ENCODE results near the gene SAA4. TPM values are rescaled to one million over a fixed set of nuclear protein-coding genes. Genes with fewer than 3 reads are reported as not detected.

SAA4 gene, protein sequence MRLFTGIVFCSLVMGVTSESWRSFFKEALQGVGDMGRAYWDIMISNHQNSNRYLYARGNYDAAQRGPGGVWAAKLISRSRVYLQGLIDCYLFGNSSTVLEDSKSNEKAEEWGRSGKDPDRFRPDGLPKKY
- not detected for total RNA-seq (ENCODE audit: unreplicated experiment)
- long read RNA-seq = 0 reads

DNA sequence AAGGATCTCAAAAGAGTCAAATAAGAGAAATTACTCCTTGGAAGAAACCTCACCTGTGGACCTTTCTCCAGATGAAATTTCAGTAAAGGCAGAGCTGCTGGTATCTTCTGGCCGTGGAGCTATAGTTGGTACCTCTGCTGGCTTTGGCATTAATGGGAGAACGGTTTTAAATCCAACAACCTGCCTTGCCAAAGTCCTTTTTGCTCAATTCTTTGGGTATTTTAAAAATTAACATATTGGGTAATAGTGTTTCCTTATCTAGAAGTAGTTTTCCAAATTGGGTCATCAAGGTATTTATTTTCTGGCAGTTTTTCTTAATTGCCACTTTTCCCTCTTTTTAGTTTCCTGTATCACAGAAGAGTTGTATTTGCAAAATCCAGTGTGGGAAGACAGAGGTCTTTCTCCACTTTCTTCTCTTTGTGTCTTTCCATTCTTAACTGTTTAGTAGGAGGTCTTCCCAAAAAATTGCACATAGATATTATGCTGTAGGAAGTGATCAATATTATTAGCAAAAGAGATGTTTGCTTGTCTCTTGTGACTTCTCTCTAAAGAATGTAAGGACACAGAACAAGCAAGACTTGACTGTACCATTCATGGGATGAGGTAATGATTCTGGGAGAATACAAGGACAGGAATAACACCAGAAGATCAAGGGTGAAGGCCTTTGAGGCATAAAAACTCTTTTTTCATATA, at the start of gene SAA4:
SAA4 (minus strand) TSS at position 139 of the 693 bp plus-strand sequence. CDS start 876 bp downstream, outside the sequence.
- no peak within 1 kb of the TSS for H3K4me3 Mint-ChIP-seq (ENCODE audit: unreplicated experiment)
- no peaks in the 10 kb centered on the region for H3K9me3 Mint-ChIP-seq (ENCODE audit: unreplicated experiment)
- H3K27ac Mint-ChIP-seq (ENCODE audit: unreplicated experiment) = no peak within 1 kb of the TSS
- no peaks in the 10 kb centered on the region for H3K27me3 Mint-ChIP-seq (ENCODE audit: unreplicated experiment)
- no peaks in the 10 kb centered on the region for H3K36me3 Mint-ChIP-seq (ENCODE audit: unreplicated experiment)
- DNase-seq = no peak
- H3K4me1 Mint-ChIP-seq (ENCODE audit: low read depth, unreplicated experiment) = peaks cover 3% of the 10 kb centered on the region
- TF ChIP-seq, protein P1, sequence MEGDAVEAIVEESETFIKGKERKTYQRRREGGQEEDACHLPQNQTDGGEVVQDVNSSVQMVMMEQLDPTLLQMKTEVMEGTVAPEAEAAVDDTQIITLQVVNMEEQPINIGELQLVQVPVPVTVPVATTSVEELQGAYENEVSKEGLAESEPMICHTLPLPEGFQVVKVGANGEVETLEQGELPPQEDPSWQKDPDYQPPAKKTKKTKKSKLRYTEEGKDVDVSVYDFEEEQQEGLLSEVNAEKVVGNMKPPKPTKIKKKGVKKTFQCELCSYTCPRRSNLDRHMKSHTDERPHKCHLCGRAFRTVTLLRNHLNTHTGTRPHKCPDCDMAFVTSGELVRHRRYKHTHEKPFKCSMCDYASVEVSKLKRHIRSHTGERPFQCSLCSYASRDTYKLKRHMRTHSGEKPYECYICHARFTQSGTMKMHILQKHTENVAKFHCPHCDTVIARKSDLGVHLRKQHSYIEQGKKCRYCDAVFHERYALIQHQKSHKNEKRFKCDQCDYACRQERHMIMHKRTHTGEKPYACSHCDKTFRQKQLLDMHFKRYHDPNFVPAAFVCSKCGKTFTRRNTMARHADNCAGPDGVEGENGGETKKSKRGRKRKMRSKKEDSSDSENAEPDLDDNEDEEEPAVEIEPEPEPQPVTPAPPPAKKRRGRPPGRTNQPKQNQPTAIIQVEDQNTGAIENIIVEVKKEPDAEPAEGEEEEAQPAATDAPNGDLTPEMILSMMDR (IDR thresholded peaks at IDR 0.05; ENCODE audit: partially characterized antibody, unreplicated experiment) = no peak

DNA sequence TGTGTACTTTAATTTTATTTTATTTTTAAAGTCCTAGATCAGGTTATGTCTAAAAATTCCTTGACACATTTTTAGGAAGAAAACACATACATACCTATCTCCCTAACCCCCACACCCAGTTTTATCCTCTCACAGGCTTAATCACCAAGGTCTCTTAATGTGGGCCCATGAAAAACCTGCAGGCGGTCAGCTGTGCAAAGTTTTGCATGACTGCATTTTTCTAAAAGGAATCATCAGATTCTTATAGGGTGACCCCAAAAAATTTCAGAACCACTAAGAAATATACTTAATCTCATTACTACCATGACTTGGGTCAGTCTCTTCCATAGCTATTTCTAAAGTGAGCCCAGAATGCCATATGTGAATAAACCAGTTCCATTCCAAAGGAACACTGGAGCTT, 49.2 kb upstream of the SAA4 start:
- Mint-ChIP-seq H3K27me3 (ENCODE audit: unreplicated experiment) (no peaks in the 10 kb centered on the region), H3K4me3 (ENCODE audit: unreplicated experiment) (no peak overlapping the region), H3K4me1 (ENCODE audit: low read depth, unreplicated experiment) (no peaks in the 10 kb centered on the region), H3K27ac (ENCODE audit: unreplicated experiment) (no peak overlapping the region), H3K36me3 (ENCODE audit: unreplicated experiment) (no peaks in the 10 kb centered on the region), H3K9me3 (ENCODE audit: unreplicated experiment) (no peaks in the 10 kb centered on the region)
- TF ChIP-seq, protein P1 (IDR thresholded peaks at IDR 0.05; ENCODE audit: partially characterized antibody, unreplicated experiment) = no peak
- no peak for DNase-seq

DNA sequence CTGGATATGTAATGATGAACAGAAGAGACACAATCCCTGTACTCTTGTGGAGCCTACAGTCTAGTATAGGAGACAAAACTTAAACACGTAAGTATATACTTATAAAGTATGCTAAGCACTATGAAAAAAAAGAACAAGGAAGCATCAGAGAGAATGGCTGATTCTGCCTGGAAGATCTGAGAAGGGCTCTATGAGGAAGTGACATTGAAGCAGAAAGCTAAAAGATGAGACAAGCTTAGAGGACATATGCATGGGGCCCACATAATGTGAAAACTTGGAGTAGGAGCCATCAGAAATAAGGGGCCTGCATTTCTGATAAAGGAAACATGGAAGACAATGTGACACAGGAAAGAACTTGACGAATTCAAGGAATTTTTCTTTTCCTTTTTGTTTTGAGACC, 46.0 kb upstream of the SAA4 start:
- Mint-ChIP-seq H3K4me3 (ENCODE audit: unreplicated experiment) (no peak overlapping the region), H3K27me3 (ENCODE audit: unreplicated experiment) (no peaks in the 10 kb centered on the region), H3K4me1 (ENCODE audit: low read depth, unreplicated experiment) (no peaks in the 10 kb centered on the region), H3K36me3 (ENCODE audit: unreplicated experiment) (no peaks in the 10 kb centered on the region), H3K9me3 (ENCODE audit: unreplicated experiment) (no peaks in the 10 kb centered on the region), H3K27ac (ENCODE audit: unreplicated experiment) (no peak overlapping the region)
- TF ChIP-seq, protein P1 (IDR thresholded peaks at IDR 0.05; ENCODE audit: partially characterized antibody, unreplicated experiment) = no peak
- no peak for DNase-seq

DNA sequence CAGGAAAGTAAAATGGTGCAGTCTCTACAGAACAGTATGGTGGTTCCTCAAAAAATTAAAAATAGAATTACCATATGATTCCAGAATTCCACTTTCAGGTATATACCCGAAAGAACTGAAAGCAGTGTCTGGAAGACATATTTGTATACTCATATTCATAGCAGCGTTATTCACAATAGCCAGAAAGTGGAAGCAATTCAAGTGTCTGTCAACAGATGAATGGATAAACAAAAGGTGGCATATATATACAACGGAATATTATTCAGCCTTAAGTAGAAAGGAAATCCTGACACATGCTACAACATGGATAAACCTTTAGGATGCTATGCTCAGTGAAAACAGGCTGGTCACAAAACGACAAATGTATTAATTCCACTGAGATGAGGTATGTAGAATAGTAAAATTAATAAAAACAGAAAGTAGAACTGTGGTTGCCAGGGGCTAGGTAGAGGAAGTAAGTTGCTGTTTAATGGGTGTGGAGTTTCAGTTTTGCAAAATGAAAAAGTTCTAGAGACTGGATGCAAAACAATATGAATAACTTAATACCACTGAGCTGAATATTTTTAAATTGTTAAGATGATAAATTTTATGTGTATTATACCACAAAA, 43.9 kb upstream of the SAA4 start:
- H3K27ac Mint-ChIP-seq (ENCODE audit: unreplicated experiment) = no peak overlapping the region
- no peak for DNase-seq
- no peaks in the 10 kb centered on the region for H3K36me3 Mint-ChIP-seq (ENCODE audit: unreplicated experiment)
- no peaks in the 10 kb centered on the region for H3K9me3 Mint-ChIP-seq (ENCODE audit: unreplicated experiment)
- no peaks in the 10 kb centered on the region for H3K4me1 Mint-ChIP-seq (ENCODE audit: low read depth, unreplicated experiment)
- TF ChIP-seq, protein P1 (IDR thresholded peaks at IDR 0.05; ENCODE audit: partially characterized antibody, unreplicated experiment) = no peak
- H3K4me3 Mint-ChIP-seq (ENCODE audit: unreplicated experiment) = no peak overlapping the region
- H3K27me3 Mint-ChIP-seq (ENCODE audit: unreplicated experiment) = no peaks in the 10 kb centered on the region

Measured in glutamatergic neuron (in vitro differentiated cells).